H9 (cell line): ENCODE data around the gene KIF6. TPM values are rescaled to one million over a fixed set of nuclear protein-coding genes. Genes with fewer than 3 reads are reported as not detected.

Source experiments
- DNase-seq: peaks from one replicate; pipeline ENCODE4 v3.0.0-alpha.2; 2017
- H2AFZ ChIP-seq: one replicate; pipeline ENCODE4 v1.6.1; 2013; ENCODE audit warnings: mild to moderate bottlenecking, low read length, control low read depth, moderate library complexity
- H2AK5ac ChIP-seq: 2 replicates; pipeline ENCODE4 v1.6.1; 2013; ENCODE audit warnings: low read length, control low read depth, mixed read lengths; ENCODE audit not compliant: insufficient read length
- H2BK120ac ChIP-seq: one replicate; pipeline ENCODE4 v1.6.1; 2013; ENCODE audit warnings: low read depth, mild to moderate bottlenecking, low read length, control low read depth, inconsistent platforms; ENCODE audit not compliant: poor library complexity, severe bottlenecking
- H2BK12ac ChIP-seq: 2 replicates; pipeline ENCODE4 v1.6.1; 2013; ENCODE audit warnings: low read length, control low read depth, mixed read lengths, low read depth; ENCODE audit not compliant: insufficient read length
- H2BK15ac ChIP-seq: 2 replicates; pipeline ENCODE4 v1.6.1; 2013; ENCODE audit warnings: low read depth, low read length, control low read depth
- H2BK20ac ChIP-seq: one replicate; pipeline ENCODE4 v1.6.1; 2013; ENCODE audit warnings: low read depth, mild to moderate bottlenecking, low read length, control low read depth, inconsistent platforms; ENCODE audit not compliant: poor library complexity, severe bottlenecking
- H2BK5ac ChIP-seq: 2 replicates; pipeline ENCODE4 v1.6.1; 2013; ENCODE audit warnings: low read length, control low read depth, mixed read lengths; ENCODE audit not compliant: insufficient read length
- H3K14ac ChIP-seq: 2 replicates; pipeline ENCODE4 v1.6.1; 2013; ENCODE audit warnings: low read length, control low read depth; ENCODE audit not compliant: insufficient read depth
- H3K18ac ChIP-seq: 2 replicates; pipeline ENCODE4 v1.6.1; 2013; ENCODE audit warnings: low read depth, mild to moderate bottlenecking, mixed read lengths, low read length, control low read depth; ENCODE audit not compliant: insufficient read length
- H3K23ac ChIP-seq: 2 replicates; pipeline ENCODE4 v1.6.1; 2013; ENCODE audit warnings: low read length, control low read depth, mixed read lengths, low read depth; ENCODE audit not compliant: insufficient read length
- H3K23me2 ChIP-seq: 2 replicates; pipeline ENCODE4 v1.6.1; 2013; ENCODE audit warnings: low read depth, mild to moderate bottlenecking, mixed read lengths, low read length, control low read depth; ENCODE audit not compliant: insufficient read length, poor library complexity, severe bottlenecking
- H3K27ac ChIP-seq: 2 replicates; pipeline ENCODE4 v1.5.1; 2013; ENCODE audit warnings: low read length, control low read depth, mixed read lengths, low read depth; ENCODE audit not compliant: insufficient read length
- H3K27me3 ChIP-seq: 2 replicates; pipeline ENCODE4 v1.6.1; 2013; ENCODE audit warnings: low read length, control low read depth, inconsistent platforms; ENCODE audit not compliant: insufficient read depth
- H3K4ac ChIP-seq: 2 replicates; pipeline ENCODE4 v1.6.1; 2013; ENCODE audit warnings: low read depth, mild to moderate bottlenecking, control low read depth, inconsistent platforms, low read length, moderate library complexity
- H3K4me1 ChIP-seq: 2 replicates; pipeline ENCODE4 v1.6.1; 2013; ENCODE audit warnings: low read length, control low read depth, inconsistent platforms; ENCODE audit not compliant: insufficient read depth
- H3K4me2 ChIP-seq: 2 replicates; pipeline ENCODE4 v1.6.1; 2013; ENCODE audit warnings: low read length, control low read depth, mixed read lengths; ENCODE audit not compliant: insufficient read length, insufficient read depth
- H3K56ac ChIP-seq: 2 replicates; pipeline ENCODE4 v1.6.1; 2013; ENCODE audit warnings: low read depth, mild to moderate bottlenecking, mixed read lengths, low read length, control low read depth; ENCODE audit not compliant: insufficient read length
- H3K79me1 ChIP-seq: 2 replicates; pipeline ENCODE4 v1.6.1; 2013; ENCODE audit warnings: low read depth, mild to moderate bottlenecking, moderate library complexity, low read length, control low read depth, inconsistent platforms; ENCODE audit not compliant: insufficient read depth, poor library complexity, severe bottlenecking
- H3K79me2 ChIP-seq: 2 replicates; pipeline ENCODE4 v1.6.1; 2013; ENCODE audit warnings: low read length, control low read depth, inconsistent platforms; ENCODE audit not compliant: insufficient read depth
- H3K9ac ChIP-seq: 2 replicates; pipeline ENCODE4 v1.6.1; 2013; ENCODE audit warnings: low read length, control low read depth, mixed read lengths; ENCODE audit not compliant: insufficient read length; ENCODE audit errors: extremely low read depth
- H3K9me3 ChIP-seq: one replicate; pipeline ENCODE4 v1.6.1; 2013; ENCODE audit warnings: low read depth, low read length, inconsistent platforms; ENCODE audit not compliant: control insufficient read depth
- H3T11ph ChIP-seq: one replicate; pipeline ENCODE4 v1.6.1; 2013; ENCODE audit warnings: mild to moderate bottlenecking, low read length, control low read depth, inconsistent platforms
- H4K20me1 ChIP-seq: one replicate; pipeline ENCODE4 v1.6.1; 2013; ENCODE audit not compliant: control insufficient read depth, insufficient read length, insufficient read depth
- H4K5ac ChIP-seq: 2 replicates; pipeline ENCODE4 v1.6.1; 2013; ENCODE audit warnings: low read depth, mild to moderate bottlenecking, mixed read lengths, low read length, control low read depth; ENCODE audit not compliant: insufficient read length
- H4K8ac ChIP-seq: replicated peaks from 2 replicates; pipeline ENCODE4 v1.6.1; 2013; ENCODE audit warnings: low read length, control low read depth, mixed read lengths, low read depth; ENCODE audit not compliant: insufficient read length
- H4K91ac ChIP-seq: 2 replicates; pipeline ENCODE4 v1.6.1; 2013; ENCODE audit warnings: low read depth, mild to moderate bottlenecking, moderate library complexity, mixed read lengths, low read length, control low read depth; ENCODE audit not compliant: insufficient read length
- H3K27ac Mint-ChIP-seq, 3 experiments: 2 replicates in 2 of 3; 3 replicates in 1 of 3; pipeline ENCODE4 v1.8.0; 2020 to 2021; ENCODE audit warnings: mixed read lengths in 3 of 3, mild to moderate bottlenecking in 1 of 3, moderate library complexity in 1 of 3
- H3K27me3 Mint-ChIP-seq: 2 replicates; pipeline ENCODE4 v1.8.0; 2021; ENCODE audit warnings: low read depth, mild to moderate bottlenecking, moderate library complexity, mixed read lengths
- H3K36me3 Mint-ChIP-seq, 3 experiments: 2 replicates in 2 of 3; 3 replicates in 1 of 3; pipeline ENCODE4 v1.8.0; 2020 to 2021; ENCODE audit warnings: low read depth in 3 of 3, mixed read lengths in 3 of 3; ENCODE audit not compliant: insufficient read depth in 1 of 3
- H3K4me1 Mint-ChIP-seq, 2 experiments: 2 replicates each; pipeline ENCODE4 v1.8.0; 2020; ENCODE audit warnings: mixed read lengths in 2 of 2
- H3K4me3 Mint-ChIP-seq, 2 experiments: 2 replicates in 1 of 2; 3 replicates in 1 of 2; pipeline ENCODE4 v1.8.0; 2020 to 2021; ENCODE audit warnings: mild to moderate bottlenecking in 2 of 2, mixed read lengths in 2 of 2, moderate library complexity in 1 of 2
- H3K9me3 Mint-ChIP-seq, 2 experiments: 2 replicates in 1 of 2; 3 replicates in 1 of 2; pipeline ENCODE4 v1.8.0; 2020; ENCODE audit warnings: mild to moderate bottlenecking in 2 of 2, mixed read lengths in 2 of 2, moderate library complexity in 1 of 2
- WGBS: extraction: QIAGEN DNeasy Blood & Tissue Kit; methylation state at CpG from one replicate; pipeline ENCODE4 v1.1.7; 2013; ENCODE audit warnings: missing lambda C conversion rate, low lambda C conversion rate, mixed read lengths; ENCODE audit not compliant: insufficient read length; ENCODE audit errors: extremely low coverage; 5-methylcytosine and 5-hydroxymethylcytosine counted together
- total RNA-seq: library from RNA; stranded (reverse); gene quantifications from 2 replicates; pipeline ENCODE4 v1.2.1, GENCODE V29; 2021
- TF ChIP-seq, protein P1 (sequence below): fragments of 200-600 bp; sonication (generic); conservative IDR thresholded peaks from 3 replicates; pipeline ENCODE4 v1.8.0; 2021; ENCODE audit warnings: antibody characterized with exemption, mild to moderate bottlenecking

KIF6 gene
- total RNA-seq, 1 experiment from 2014 or later = 0.63 TPM

DNA sequence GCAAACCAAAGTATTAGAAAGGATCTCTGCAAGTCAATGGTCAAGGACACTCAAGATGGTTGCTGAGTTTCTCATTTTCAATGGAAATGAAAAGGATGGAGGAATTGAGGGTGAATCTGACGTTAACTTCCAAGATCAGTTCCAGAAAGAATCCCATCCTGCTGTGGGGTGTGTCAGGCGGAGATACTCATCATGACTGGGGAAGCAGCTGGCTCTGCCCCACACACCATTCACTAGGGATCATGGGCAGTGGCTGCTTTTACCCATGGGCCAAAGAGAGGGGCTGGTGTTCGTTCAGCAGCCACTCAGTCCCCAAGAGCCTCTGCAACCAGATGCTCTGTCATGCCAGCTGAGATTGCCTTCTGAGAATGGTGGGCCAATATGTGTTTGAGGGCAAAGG, 300.4 kb downstream of the KIF6 start:
- Mint-ChIP-seq H3K27me3 (no peaks in the 10 kb centered on the region), H3K9me3 (no peaks in the 10 kb centered on the region), H3K27ac (no peak overlapping the region), H3K36me3 (no peaks in the 10 kb centered on the region), H3K4me1 (peaks cover 15 to 16% of the 10 kb centered on the region in 2 experiments), H3K4me3 (no peak overlapping the region)
- Histone ChIP-seq H3K9me3 (no peaks in the 10 kb centered on the region), H3K4me1 (peaks cover 3% of the 10 kb centered on the region; the same call in 1 of the 2 replicates), H4K5ac (no peak overlapping the region), H3K4ac (no peak overlapping the region), H3K18ac (no peak overlapping the region), H2BK5ac (no peak overlapping the region), H4K8ac (no peak overlapping the region), H3T11ph (no peak overlapping the region), H2BK120ac (no peak overlapping the region), H3K27ac (no peak overlapping the region), H3K27me3 (no peaks in the 10 kb centered on the region), H3K14ac (no peak overlapping the region), H2AK5ac (no peak overlapping the region), H4K20me1 (no peaks in the 10 kb centered on the region), H3K79me2 (no peaks in the 10 kb centered on the region), H3K23me2 (no peaks in the 10 kb centered on the region), H3K23ac (no peak overlapping the region), H3K9ac (no peak overlapping the region), H2AFZ (no peak overlapping the region), H3K4me2 (no peak overlapping the region), H2BK15ac (no peak overlapping the region), H3K79me1 (no peaks in the 10 kb centered on the region), H2BK20ac (no peak overlapping the region), H2BK12ac (no peak overlapping the region), H3K56ac (no peak overlapping the region), H4K91ac (no peak overlapping the region)
- WGBS = no CpG with 5 or more reads among the region's 3 CpGs
- DNase-seq = no peak
- TF ChIP-seq, protein P1, sequence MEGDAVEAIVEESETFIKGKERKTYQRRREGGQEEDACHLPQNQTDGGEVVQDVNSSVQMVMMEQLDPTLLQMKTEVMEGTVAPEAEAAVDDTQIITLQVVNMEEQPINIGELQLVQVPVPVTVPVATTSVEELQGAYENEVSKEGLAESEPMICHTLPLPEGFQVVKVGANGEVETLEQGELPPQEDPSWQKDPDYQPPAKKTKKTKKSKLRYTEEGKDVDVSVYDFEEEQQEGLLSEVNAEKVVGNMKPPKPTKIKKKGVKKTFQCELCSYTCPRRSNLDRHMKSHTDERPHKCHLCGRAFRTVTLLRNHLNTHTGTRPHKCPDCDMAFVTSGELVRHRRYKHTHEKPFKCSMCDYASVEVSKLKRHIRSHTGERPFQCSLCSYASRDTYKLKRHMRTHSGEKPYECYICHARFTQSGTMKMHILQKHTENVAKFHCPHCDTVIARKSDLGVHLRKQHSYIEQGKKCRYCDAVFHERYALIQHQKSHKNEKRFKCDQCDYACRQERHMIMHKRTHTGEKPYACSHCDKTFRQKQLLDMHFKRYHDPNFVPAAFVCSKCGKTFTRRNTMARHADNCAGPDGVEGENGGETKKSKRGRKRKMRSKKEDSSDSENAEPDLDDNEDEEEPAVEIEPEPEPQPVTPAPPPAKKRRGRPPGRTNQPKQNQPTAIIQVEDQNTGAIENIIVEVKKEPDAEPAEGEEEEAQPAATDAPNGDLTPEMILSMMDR = no peak
